NCI-H226 (cell line): ENCODE measurements around the gene TMTC3.
"Not testable (repeated sequence)": the region's sequence is repeated elsewhere in the genome, so short reads cannot be mapped to it uniquely, and the experiment has no call there.

Experiments
- DNase-seq: peaks from one replicate; pipeline ENCODE4 v3.0.0-alpha.2; 2015

TMTC3 gene

DNA sequence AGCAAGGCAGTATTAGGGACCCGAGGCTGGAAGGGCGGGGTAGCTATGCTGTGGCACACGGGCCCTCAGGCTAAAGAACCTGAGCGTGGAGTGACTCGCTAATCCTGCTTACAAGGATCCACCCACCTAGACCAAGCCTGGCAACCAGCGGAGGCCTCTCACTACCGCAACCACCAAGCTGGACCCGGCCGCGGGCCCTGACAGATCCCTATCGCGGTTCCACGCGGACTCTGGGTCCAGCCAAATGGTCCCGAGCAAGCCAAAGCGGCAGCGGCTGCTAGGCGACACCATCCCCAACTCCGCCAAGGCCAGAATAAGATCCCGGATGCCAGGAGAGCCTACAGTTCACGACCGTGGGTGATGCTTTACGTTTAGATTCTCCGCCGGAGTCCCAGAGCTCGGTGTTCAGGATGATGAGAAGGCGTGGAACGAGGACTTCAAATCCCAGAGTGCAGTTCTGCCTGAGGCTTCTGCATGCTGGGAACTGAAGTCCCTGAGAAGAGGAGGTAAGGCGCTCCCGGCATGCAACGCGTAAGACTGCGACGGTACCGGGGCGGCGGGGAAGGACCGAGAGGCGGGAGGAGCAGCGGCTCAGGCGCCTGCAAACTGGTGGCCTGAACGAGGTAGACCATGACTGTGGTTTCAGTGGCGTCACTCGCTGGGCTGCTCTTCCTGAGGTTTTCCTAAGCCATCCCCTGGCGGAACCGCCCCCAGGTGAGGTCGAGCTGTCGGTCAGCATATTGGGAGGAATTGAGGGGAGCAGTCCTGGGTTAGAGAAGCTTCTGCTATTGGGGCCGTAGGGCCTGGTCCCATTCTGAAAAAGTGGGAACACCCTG, at the start of gene TMTC3, which contains the start of gene CEP290:
Gene TMTC3, plus strand, starts transcription at position 534 of the 836 bp plus-strand sequence. CDS start 6,009 bp downstream, outside the sequence.
Gene CEP290, minus strand, starts transcription at position 315 of the 836 bp plus-strand sequence. CDS start 781 bp downstream, outside the sequence.
- DNase-seq: peak; percentile 100

DNA sequence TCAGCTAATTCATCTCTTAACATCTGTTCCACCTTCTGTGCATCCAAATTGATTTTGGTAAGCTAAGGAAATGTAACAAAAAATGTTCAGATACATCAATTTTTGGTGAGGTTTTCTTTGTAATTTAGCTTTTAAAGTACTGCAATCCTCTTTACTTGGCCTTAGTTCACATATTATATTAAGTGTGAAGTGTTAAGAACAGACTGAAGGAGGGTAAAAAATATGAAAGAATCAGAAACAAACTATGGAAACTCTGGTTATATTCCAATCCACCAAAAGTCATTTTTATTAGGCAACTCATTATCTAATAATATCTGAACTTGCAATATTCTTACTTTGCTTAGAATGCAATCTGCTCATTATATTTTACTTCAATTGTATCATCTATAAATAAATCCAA, 49.3 kb upstream of the TMTC3 start:
- DNase-seq: no peak

DNA sequence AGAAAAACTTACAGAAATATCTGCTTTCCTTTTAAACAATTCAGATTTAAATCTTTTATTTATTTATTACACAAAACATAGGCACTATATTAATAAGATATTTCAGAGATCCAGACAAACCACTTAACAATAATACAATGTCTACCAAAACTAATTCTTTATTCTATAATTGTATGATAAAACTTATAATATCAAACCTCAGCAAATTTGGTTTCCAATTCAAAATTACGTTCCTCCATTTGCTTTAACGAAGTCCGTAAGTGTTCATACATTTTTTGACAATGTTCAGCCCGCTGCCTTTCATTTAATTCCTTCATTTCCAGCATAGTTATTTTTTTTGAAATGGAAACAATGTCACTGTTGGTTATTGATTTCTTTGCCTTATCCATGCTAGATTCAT, 48.5 kb upstream of the TMTC3 start:
- no peak for DNase-seq

DNA sequence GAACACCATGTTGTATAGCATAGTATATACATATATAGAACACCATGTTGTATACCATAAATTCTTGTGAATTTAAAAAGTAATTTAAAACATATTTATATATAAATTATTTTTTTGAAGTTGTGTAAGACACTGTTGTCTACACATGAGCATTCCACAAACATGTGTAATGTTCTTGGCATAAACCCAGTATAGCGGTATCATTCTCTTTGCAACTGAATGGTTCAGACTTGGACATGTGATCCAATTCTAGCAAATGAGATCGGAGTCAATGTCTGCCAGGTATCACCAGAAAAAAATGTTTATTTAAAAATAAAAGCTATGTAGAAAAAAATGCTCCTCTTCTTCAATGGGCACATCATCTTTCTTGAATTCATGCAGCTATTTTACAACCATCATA, 34.1 kb upstream of the TMTC3 start:
- peak; percentile 25 for DNase-seq

DNA sequence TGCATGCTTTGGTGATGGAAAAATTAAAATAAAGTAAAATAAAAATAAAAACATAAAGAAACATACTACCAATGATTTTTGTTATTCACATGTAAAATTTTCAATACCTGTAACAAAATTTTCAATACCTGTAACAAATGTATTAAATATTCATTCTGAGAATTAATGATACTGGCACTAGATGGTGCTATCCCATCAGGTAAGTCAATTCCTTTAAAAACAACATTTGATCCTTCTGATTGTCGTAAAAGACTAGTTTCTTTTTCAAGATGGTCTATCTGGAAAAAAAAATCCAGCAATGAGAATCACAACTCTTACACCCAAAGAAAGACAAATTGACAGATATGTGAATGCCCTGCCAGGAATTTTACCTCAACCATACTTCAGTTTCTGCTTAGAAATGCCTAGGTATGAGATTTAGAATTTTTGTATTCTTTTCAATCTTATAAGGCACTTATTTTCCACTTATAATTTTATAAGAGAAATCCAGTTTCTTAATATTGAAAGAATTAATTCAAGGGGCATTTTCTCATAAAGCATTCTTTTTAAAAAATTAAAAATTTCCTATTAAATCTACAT, 30.9 kb upstream of the TMTC3 start:
- DNase-seq: no peak

DNA sequence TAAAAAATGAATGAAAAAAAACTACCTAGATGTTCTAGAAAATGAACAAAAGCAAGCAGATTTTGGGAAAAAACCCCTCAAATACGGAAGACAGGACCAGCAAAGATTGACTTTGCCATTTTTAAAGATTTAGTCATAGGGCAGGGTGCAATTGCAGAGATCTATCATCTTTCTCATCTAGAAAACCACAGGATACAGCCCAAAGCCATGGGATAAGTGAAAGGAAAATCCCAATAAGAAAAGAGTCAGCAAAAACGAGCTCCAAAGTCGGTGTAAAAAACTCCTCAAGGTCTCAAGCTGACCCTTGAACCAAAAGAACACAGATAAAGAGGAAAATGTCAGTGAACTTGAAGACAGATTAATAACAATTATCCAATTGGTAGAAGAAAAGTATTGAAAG, 28.2 kb upstream of the TMTC3 start:
- DNase-seq: no peak

- no peak for DNase-seq
Measured at GRCh38 chr12:88122666-88123065, 19.4 kb upstream of the TMTC3 start.

DNA sequence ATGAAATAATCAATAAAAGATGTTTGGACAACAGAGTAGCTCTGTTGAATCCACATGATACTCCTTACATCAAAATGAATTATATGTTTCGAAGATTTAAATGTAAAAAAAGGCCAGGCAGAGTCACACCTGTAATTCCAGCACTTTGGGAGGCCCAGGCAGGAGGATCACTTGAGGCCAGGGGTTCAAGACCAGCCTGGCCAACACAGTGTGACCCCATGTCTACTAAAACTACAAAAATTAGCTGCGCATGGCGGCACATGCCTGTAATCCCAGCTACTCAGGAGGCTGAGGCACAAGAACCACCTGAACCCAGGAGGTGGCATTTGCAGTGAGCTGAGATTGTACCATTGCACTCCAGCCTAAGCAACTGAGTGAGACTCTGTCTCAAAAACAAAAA, 15.0 kb upstream of the TMTC3 start:
- no peak for DNase-seq

GRCh38 chr12:88127855-88128254, 14.3 kb upstream of the TMTC3 start:
- DNase-seq: no peak

GRCh38 chr12:88132392-88132791, 9.7 kb upstream of the TMTC3 start:
- DNase-seq: no peak

GRCh38 chr12:88133181-88133580, 8.9 kb upstream of the TMTC3 start:
- not testable (repeated sequence) for DNase-seq

- DNase-seq: not testable (repeated sequence)
Measured at GRCh38 chr12:88139711-88140110, 2.4 kb upstream of the TMTC3 start.

GRCh38 chr12:88141425-88141773, 708 bp upstream of the TMTC3 start:
- no peak for DNase-seq

GRCh38 chr12:88142610-88142991, 494 bp downstream of the TMTC3 start:
- DNase-seq: no peak

DNA sequence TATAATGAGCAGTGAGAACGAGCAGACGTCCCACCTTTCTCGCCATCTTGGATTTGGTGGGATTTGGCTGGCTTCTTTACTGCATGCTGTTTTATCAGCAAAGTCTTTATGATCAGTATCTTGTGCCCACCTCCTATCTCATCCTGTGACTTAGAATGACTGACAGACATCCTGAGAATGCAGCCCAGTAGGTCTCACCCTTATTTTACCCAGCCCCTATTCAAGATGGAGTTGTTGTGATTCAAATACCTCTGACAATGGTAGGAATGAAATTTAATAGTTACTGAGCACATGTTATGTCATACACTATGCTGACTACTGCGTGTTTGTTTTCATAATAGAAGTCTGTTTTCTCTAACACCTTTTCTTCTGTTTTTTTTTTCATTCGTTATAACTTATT, 1.9 kb downstream of the TMTC3 start:
- DNase-seq: no peak

GRCh38 chr12:88144546-88145468, 2.7 kb downstream of the TMTC3 start:
- DNase-seq: no peak

GRCh38 chr12:88145567-88146505, 3.7 kb downstream of the TMTC3 start:
- no peak for DNase-seq

DNA sequence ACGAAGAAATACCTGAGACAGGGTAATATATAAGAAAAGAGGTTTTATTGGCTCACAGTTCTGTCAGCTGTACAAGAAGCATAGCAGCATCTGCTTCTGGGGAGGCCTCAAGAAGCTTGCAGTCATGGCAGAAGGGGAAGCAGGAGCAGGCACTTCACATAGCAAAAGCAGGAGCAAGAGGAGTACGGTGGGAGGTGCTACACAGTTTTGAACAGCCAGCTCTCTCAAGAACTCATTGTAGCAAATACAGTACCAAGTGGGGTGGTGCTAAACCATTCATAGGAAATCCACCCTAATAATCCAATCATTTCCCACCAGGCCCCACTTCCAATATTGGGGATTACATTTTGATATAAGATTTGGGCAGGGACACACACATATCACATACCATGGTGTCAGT, 8.0 kb downstream of the TMTC3 start:
- no peak for DNase-seq

DNA sequence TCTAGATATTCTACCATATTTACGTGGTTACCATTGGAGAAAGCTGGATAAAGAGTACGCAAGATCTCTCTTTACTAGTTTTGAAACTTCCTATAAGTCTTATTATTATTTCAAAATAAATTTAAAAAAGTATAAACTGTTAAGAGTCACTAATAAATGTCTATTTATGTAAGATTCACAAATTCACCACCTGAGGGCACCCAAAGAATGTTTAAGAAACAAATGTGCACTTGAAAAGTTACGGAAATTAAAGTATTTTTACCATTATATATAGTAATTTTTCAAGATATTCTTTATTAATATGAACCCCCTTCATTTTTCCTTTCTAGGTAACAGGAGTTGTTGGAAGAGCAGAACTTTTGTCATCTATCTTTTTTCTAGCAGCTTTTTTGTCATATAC, 11.9 kb downstream of the TMTC3 start:
- DNase-seq: no peak

DNA sequence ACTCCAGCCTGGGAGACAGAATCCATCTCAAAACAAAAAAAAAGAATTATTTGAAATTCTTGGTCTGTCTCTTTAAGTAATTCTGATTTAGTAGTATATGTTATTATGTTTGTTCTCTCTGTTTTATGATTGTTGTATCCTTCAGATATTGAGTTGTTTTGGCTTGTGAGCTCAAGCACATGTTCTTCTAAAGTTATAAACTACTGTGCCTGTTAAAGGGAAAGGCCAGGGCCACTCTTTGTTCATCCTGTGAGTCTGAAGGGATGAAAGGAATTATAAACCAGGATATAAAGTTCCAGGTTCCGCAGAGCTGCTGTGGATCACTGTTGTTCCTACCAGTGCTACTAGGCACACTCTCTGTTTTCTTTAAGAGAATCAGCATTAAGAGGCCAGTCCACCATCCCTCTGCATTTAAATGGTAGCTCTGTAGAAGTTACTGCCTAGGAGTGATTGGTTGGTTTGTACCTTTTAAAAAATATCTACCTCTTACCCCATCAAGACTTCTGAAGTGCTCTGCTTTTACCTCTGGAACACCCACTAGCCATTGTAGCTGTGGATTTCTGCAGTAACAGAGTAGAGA, 14.1 kb downstream of the TMTC3 start:
- no peak for DNase-seq

- no peak for DNase-seq
Measured at GRCh38 chr12:88163371-88163770, 21.3 kb downstream of the TMTC3 start.

GRCh38 chr12:88166179-88166578, 24.1 kb downstream of the TMTC3 start:
- no peak for DNase-seq
